BE2C (cell line): Measurements from ENCODE around the gene EMX1.

Experiments
- DNase-seq: peaks from one replicate; pipeline ENCODE4 v3.0.0-alpha.2; 2020
- H3K27me3 ChIP-seq: fragments of 250-450 bp; sonication (Bioruptor Pico); 2 replicates; pipeline ENCODE4 v1.5.1; 2020; ENCODE audit warnings: mild to moderate bottlenecking
- H3K36me3 ChIP-seq: fragments of 250-450 bp; sonication (Bioruptor Pico); 2 replicates; pipeline ENCODE4 v1.5.1; 2020; ENCODE audit warnings: mild to moderate bottlenecking
- H3K4me1 ChIP-seq: fragments of 250-450 bp; sonication (Bioruptor Pico); 2 replicates; pipeline ENCODE4 v1.5.1; 2020
- H3K4me3 ChIP-seq: 2 replicates; pipeline ENCODE4 v1.5.1; 2011; ENCODE audit warnings: low read depth, low read length
- H3K9me3 ChIP-seq: fragments of 250-450 bp; sonication (Bioruptor Pico); 2 replicates; pipeline ENCODE4 v1.5.1; 2020
- TF ChIP-seq, protein P1 (sequence below): IDR thresholded peaks from 2 replicates; pipeline ENCODE4 v1.5.1; 2012; ENCODE audit warnings: mild to moderate bottlenecking, low read depth, low read length

EMX1 gene

DNA sequence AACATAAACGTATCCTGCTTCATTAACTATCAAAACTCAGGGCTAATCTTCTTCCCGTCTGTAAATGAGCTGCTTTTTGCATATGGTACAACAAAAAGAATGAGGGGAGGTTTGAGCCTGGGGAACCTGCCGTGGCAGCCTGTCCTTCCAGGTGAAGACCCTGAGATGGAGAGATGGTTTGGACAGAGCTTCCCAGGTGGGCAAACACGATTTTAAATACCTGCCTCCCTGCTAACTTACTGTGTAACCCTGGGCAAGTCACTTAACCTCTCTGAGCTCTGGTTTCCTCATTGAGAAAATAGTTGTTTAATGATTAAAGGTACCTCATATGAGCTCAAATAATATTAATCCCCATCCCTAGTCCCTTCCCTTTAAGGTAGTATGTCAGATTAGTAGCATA, 9.0 kb downstream of the EMX1 start:
- no peak for DNase-seq
- TF ChIP-seq, protein P1, sequence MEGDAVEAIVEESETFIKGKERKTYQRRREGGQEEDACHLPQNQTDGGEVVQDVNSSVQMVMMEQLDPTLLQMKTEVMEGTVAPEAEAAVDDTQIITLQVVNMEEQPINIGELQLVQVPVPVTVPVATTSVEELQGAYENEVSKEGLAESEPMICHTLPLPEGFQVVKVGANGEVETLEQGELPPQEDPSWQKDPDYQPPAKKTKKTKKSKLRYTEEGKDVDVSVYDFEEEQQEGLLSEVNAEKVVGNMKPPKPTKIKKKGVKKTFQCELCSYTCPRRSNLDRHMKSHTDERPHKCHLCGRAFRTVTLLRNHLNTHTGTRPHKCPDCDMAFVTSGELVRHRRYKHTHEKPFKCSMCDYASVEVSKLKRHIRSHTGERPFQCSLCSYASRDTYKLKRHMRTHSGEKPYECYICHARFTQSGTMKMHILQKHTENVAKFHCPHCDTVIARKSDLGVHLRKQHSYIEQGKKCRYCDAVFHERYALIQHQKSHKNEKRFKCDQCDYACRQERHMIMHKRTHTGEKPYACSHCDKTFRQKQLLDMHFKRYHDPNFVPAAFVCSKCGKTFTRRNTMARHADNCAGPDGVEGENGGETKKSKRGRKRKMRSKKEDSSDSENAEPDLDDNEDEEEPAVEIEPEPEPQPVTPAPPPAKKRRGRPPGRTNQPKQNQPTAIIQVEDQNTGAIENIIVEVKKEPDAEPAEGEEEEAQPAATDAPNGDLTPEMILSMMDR = no peak
- H3K27me3 ChIP-seq = peaks cover 70% of the 10 kb centered on the region

DNA sequence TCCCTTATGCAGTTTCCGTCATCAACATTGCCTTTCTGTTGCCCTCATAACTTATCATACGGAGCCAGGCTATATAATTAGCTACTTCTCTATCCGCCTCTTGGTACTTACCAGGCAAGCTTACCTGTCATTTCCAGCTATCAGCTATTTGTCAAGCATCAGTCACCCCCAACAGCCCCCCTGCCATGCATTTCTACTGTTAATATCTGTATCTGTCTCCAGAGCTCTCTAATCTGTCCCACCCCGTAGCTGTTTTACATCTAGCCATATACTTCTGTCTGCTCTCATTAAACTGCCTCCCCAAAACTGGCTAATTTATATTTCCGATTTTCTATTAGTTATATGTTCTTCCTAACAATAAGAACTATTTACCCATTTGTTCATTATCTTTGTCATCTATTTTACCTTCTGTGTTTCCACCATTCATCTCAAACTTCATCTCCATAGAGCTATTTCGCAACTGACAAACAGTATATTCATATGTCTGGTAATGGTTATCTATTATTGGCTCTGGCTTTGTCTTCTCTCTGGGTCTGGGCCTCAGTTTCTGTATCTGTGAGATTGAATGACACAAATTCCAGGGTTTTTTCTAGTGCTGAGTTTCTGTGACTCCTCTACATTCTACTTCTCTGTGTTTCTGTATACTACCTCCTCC, 9.6 kb downstream of the EMX1 start:
- Histone ChIP-seq H3K4me3 (no peak overlapping the region), H3K9me3 (no peaks in the 10 kb centered on the region), H3K4me1 (no peaks in the 10 kb centered on the region), H3K36me3 (no peaks in the 10 kb centered on the region), H3K27me3 (peaks cover 64% of the 10 kb centered on the region)
- DNase-seq = no peak
- TF ChIP-seq, protein P1 = no peak

More for the DNA sequence above, 9.0 kb downstream of the EMX1 start:
- H3K4me1 ChIP-seq = no peaks in the 10 kb centered on the region
- no peaks in the 10 kb centered on the region for H3K36me3 ChIP-seq
- H3K9me3 ChIP-seq = no peaks in the 10 kb centered on the region
- no peak overlapping the region for H3K4me3 ChIP-seq

DNA sequence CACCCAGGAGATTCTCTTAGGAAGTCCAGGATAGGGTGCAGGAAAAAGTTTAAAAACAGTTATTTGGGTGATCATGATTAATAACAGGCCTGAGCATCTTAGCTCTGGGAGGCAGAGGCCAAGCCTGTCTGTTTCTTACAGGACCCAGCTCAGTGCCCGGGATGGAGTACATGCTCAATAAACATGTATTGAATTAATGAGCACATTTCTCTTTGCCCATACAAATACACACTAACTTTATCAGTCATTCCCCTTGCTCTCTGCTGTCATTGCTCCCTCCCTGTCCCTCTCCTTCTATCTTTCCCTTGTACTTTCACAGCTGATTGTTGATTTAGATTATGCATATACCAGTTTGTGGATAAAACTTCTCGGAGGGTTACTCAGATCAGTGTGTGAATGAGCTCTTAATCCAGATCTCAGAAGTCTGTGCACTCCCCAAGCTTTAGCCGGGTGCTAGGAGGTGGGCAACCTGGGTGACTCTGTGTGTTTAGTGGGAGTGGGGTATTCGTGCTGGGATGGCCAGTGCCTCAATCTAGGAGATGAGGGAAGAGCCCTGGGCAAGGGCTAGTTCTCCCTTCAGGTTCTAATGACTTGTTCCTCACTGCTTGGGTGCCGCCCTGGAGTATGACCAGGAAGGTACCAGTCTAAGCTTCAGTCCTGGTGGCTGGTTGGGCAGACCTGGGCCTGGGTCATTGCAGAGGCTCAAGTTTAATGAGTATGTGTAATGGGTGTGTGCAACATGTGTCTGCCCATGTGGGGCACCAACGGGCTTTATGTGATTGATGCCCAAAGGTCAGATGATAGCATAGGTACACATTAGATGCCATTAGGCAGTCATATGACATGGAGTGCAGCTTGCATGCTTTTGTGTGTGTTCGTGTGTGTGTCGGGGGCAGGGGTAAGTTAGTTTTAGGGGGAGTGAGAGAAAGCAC, 10.6 kb downstream of the EMX1 start:
- no peaks in the 10 kb centered on the region for H3K4me1 ChIP-seq
- DNase-seq = no peak
- H3K36me3 ChIP-seq = no peaks in the 10 kb centered on the region
- H3K27me3 ChIP-seq = peaks cover 55% of the 10 kb centered on the region
- H3K9me3 ChIP-seq = no peaks in the 10 kb centered on the region
- H3K4me3 ChIP-seq = no peak overlapping the region
- TF ChIP-seq, protein P1 = no peak

DNA sequence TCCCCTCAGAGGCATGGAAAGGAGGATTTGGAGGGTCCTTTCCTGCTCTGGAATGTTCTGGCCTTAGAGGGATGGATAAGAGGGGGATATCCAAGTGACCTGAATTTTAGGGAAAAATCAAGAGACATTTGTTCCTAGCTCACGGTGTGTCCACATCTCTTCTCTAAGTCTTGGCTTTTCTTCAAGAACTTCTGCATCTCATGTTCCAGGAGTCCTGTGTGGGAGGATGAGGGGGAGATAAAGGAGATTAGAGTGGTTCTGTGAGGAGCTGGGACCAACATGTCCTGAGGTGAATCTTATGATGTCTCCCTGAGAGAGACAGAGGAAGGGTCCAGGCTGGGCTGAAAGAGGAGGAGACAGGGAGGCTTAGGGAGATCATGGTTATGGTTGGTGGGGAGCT, 11.7 kb downstream of the EMX1 start:
- H3K4me1 ChIP-seq = no peaks in the 10 kb centered on the region
- no peaks in the 10 kb centered on the region for H3K9me3 ChIP-seq
- no peak for DNase-seq
- H3K27me3 ChIP-seq = peaks cover 43% of the 10 kb centered on the region
- TF ChIP-seq, protein P1 = no peak
- no peaks in the 10 kb centered on the region for H3K36me3 ChIP-seq
- H3K4me3 ChIP-seq = no peak overlapping the region

DNA sequence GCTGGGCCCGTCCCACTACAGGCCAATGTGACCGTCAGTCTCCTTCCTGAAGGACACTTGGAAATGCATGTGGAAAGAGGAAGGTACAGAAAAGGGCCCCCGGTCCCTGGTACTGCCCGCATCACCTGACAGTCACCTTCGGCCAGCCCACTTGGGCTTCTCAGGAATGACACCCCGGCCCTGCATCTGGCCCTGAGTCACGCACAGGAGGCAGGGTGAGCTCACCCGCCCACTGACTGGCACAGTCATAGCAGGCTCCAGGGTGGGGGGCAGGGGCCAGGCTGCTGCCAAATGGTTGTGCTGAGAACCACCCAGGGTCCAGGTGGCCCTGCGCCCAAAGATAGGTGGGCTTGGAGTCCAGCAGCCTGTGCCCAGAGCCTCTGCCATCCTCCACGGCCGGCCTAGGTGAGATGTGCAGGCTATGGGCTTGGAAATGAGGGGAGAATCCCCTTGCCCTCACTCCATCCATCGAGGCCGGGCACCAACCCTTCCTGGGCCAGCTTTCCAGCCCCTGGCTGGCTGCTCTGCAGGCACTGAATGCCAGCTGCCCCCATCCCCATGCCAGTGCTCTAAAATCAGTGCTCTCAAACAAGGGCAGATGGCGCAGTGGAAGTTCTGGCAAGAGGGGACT, 14.1 kb downstream of the EMX1 start:
- TF ChIP-seq, protein P1 = no peak
- H3K4me3 ChIP-seq = no peak overlapping the region
- no peaks in the 10 kb centered on the region for H3K36me3 ChIP-seq
- no peak for DNase-seq
- H3K9me3 ChIP-seq = no peaks in the 10 kb centered on the region
- H3K4me1 ChIP-seq = no peaks in the 10 kb centered on the region
- peaks cover 19% of the 10 kb centered on the region for H3K27me3 ChIP-seq
